HEK293 (cell line): ENCODE data around the gene STRA6.

Experiments used
- BCL6B ChIP-seq: fragments of 450-650 bp; formaldehyde crosslinking; IDR thresholded peaks from 2 replicates; pipeline ENCODE4 v1.5.1; 2017; ENCODE audit warnings: missing biosample characterization, missing genetic modification characterization
- CTCF ChIP-seq: fragments of 450-650 bp; formaldehyde crosslinking; IDR thresholded peaks from 2 replicates; pipeline ENCODE4 v1.5.1; 2016; ENCODE audit warnings: missing biosample characterization, missing genetic modification characterization
- MEIS1 ChIP-seq: sonication (generic); formaldehyde crosslinking; IDR thresholded peaks from 2 replicates; pipeline ENCODE4 v1.8.1; 2022; ENCODE audit warnings: missing genetic modification reagents, mild to moderate bottlenecking, borderline replicate concordance
- PBX3 ChIP-seq: sonication (generic); formaldehyde crosslinking; IDR thresholded peaks from 2 replicates; pipeline ENCODE4 v1.8.1; 2022; ENCODE audit warnings: mild to moderate bottlenecking, moderate library complexity, missing genetic modification reagents
- ZBTB20 ChIP-seq: fragments of 450-650 bp; formaldehyde crosslinking; IDR thresholded peaks from 2 replicates; pipeline ENCODE4 v1.5.1; 2016; ENCODE audit warnings: missing biosample characterization, missing genetic modification characterization
- ZNF26 ChIP-seq: fragments of 450-650 bp; formaldehyde crosslinking; IDR thresholded peaks from 2 replicates; pipeline ENCODE4 v1.5.1; 2016; ENCODE audit warnings: missing biosample characterization, missing genetic modification characterization
- ZNF488 ChIP-seq: fragments of 450-650 bp; formaldehyde crosslinking; IDR thresholded peaks from 2 replicates; pipeline ENCODE4 v1.5.1; 2016; ENCODE audit warnings: missing biosample characterization, missing genetic modification characterization
- ZNF549 ChIP-seq: fragments of 450-650 bp; IDR thresholded peaks from 2 replicates; pipeline ENCODE4 v1.5.1; 2018; ENCODE audit warnings: missing biosample characterization, missing genetic modification characterization, mild to moderate bottlenecking, inconsistent platforms, moderate library complexity
- ZNF658 ChIP-seq: fragments of 450-650 bp; formaldehyde crosslinking; IDR thresholded peaks from 2 replicates; pipeline ENCODE4; 2016; ENCODE audit warnings: missing biosample characterization, missing genetic modification characterization
- ZNF670 ChIP-seq: fragments of 450-650 bp; formaldehyde crosslinking; IDR thresholded peaks from 2 replicates; pipeline ENCODE4 v1.5.1; 2016; ENCODE audit warnings: missing biosample characterization, missing genetic modification characterization, low read depth
- ZNF747 ChIP-seq: fragments of 450-650 bp; formaldehyde crosslinking; IDR thresholded peaks from 2 replicates; pipeline ENCODE4 v1.5.1; 2016; ENCODE audit warnings: missing biosample characterization, missing genetic modification characterization
- TF ChIP-seq, protein P1 (sequence below): fragments of 450-650 bp; formaldehyde crosslinking; IDR thresholded peaks from 2 replicates; pipeline ENCODE4 v1.5.1; 2016; ENCODE audit warnings: missing biosample characterization, missing genetic modification characterization
- TF ChIP-seq, protein P2 (sequence below): fragments of 450-650 bp; formaldehyde crosslinking; IDR thresholded peaks from 2 replicates; pipeline ENCODE4 v1.5.1; 2016; ENCODE audit warnings: missing biosample characterization, missing genetic modification characterization
- TF ChIP-seq, protein P3 (sequence below): fragments of 450-650 bp; formaldehyde crosslinking; IDR thresholded peaks from 2 replicates; pipeline ENCODE4 v1.5.1; 2016; ENCODE audit warnings: missing biosample characterization, missing genetic modification characterization

GRCh38 chr15:74226761-74227540, 24.4 kb upstream of the STRA6 start:
- TF ChIP-seq CTCF (tag by site-specific recombination) = no peak
- TF ChIP-seq, protein P1, sequence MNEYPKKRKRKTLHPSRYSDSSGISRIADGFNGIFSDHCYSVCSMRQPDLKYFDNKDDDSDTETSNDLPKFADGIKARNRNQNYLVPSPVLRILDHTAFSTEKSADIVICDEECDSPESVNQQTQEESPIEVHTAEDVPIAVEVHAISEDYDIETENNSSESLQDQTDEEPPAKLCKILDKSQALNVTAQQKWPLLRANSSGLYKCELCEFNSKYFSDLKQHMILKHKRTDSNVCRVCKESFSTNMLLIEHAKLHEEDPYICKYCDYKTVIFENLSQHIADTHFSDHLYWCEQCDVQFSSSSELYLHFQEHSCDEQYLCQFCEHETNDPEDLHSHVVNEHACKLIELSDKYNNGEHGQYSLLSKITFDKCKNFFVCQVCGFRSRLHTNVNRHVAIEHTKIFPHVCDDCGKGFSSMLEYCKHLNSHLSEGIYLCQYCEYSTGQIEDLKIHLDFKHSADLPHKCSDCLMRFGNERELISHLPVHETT (tag by site-specific recombination) = no peak
- no peak for TF ChIP-seq BCL6B (tag by site-specific recombination)
- TF ChIP-seq ZNF26 (tag by site-specific recombination) = no peak
- TF ChIP-seq ZNF549 = no peak
- TF ChIP-seq PBX3 = no peak
- no peak for TF ChIP-seq ZNF747 (tag by site-specific recombination)
- no peak for TF ChIP-seq MEIS1 (CRISPR knock-in tag)
- TF ChIP-seq, protein P2, sequence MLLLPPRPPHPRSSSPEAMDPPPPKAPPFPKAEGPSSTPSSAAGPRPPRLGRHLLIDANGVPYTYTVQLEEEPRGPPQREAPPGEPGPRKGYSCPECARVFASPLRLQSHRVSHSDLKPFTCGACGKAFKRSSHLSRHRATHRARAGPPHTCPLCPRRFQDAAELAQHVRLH (tag by site-specific recombination) = no peak
- TF ChIP-seq ZNF658 (tag by site-specific recombination) = no peak
- TF ChIP-seq, protein P3, sequence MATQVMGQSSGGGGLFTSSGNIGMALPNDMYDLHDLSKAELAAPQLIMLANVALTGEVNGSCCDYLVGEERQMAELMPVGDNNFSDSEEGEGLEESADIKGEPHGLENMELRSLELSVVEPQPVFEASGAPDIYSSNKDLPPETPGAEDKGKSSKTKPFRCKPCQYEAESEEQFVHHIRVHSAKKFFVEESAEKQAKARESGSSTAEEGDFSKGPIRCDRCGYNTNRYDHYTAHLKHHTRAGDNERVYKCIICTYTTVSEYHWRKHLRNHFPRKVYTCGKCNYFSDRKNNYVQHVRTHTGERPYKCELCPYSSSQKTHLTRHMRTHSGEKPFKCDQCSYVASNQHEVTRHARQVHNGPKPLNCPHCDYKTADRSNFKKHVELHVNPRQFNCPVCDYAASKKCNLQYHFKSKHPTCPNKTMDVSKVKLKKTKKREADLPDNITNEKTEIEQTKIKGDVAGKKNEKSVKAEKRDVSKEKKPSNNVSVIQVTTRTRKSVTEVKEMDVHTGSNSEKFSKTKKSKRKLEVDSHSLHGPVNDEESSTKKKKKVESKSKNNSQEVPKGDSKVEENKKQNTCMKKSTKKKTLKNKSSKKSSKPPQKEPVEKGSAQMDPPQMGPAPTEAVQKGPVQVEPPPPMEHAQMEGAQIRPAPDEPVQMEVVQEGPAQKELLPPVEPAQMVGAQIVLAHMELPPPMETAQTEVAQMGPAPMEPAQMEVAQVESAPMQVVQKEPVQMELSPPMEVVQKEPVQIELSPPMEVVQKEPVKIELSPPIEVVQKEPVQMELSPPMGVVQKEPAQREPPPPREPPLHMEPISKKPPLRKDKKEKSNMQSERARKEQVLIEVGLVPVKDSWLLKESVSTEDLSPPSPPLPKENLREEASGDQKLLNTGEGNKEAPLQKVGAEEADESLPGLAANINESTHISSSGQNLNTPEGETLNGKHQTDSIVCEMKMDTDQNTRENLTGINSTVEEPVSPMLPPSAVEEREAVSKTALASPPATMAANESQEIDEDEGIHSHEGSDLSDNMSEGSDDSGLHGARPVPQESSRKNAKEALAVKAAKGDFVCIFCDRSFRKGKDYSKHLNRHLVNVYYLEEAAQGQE = no peak
- no peak for TF ChIP-seq ZNF670 (tag by site-specific recombination)
- no peak for TF ChIP-seq ZBTB20
- TF ChIP-seq ZNF488 (tag by site-specific recombination) = no peak
